Measurements from ENCODE around the gene VASH1. TPM values are rescaled to one million over a fixed set of nuclear protein-coding genes. Genes with fewer than 3 reads are reported as not detected.
A peak's percentile ranks its signal among the peaks of the same experiment; 100 is the strongest.

The VASH1 gene
- total and polyA plus RNA-seq, 2 experiments from 2014 or later, result 0.78 to 2.8 TPM

DNA sequence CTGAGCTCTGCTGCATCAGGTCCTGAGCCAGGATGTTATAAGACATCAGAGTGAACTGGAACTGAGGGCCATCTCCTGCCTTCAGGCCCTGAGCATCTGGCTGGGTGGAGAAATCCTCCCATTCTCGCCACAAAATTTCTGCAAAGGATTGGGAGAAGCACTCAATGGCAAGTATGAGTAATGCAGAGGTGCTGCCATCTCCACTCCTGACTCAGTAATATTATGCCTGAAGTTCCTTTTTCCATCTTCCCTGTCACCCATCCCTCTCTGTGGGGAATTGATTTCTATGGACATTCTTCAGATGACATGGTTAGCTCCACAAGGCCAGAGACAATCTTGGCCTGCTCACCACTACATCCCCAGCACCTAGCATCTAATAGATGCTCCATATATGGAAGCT is 46.7 kb downstream of the VASH1 start (continued):
- no peak for TF ChIP-seq REST (IDR thresholded peaks at IDR 0.05; ENCODE audit: unreplicated experiment)
- no peak for TF ChIP-seq POLR2AphosphoS5 (IDR thresholded peaks at IDR 0.05; ENCODE audit: low read depth)
- TF ChIP-seq STAT1 (IDR thresholded peaks at IDR 0.05; ENCODE audit: unreplicated experiment), result no peak

- DNase-seq (ENCODE audit: low spot score) (no peak), ATAC-seq (no peak)
- no peak overlapping the region for H3K4me3 ChIP-seq
- H3K4me2 ChIP-seq, result no peak overlapping the region
- peaks cover 43% of the 10 kb centered on the region for H3K36me3 Mint-ChIP-seq (ENCODE audit: low read depth)
- H3K4me1 Mint-ChIP-seq, result peaks cover 16% of the 10 kb centered on the region
- TF ChIP-seq CREB1 (CRISPR knock-in tag; IDR thresholded peaks at IDR 0.05; ENCODE audit: low read depth), result no peak
- TF ChIP-seq, protein P1, sequence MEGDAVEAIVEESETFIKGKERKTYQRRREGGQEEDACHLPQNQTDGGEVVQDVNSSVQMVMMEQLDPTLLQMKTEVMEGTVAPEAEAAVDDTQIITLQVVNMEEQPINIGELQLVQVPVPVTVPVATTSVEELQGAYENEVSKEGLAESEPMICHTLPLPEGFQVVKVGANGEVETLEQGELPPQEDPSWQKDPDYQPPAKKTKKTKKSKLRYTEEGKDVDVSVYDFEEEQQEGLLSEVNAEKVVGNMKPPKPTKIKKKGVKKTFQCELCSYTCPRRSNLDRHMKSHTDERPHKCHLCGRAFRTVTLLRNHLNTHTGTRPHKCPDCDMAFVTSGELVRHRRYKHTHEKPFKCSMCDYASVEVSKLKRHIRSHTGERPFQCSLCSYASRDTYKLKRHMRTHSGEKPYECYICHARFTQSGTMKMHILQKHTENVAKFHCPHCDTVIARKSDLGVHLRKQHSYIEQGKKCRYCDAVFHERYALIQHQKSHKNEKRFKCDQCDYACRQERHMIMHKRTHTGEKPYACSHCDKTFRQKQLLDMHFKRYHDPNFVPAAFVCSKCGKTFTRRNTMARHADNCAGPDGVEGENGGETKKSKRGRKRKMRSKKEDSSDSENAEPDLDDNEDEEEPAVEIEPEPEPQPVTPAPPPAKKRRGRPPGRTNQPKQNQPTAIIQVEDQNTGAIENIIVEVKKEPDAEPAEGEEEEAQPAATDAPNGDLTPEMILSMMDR (conservative IDR thresholded peaks at IDR 0.05; ENCODE audit: low read depth in 2 of 2), result no peak
- H2AFZ ChIP-seq, result no peak overlapping the region
- H3K9me2 ChIP-seq (ENCODE audit: insufficient read depth), result no peaks in the 10 kb centered on the region
- H3K27ac Mint-ChIP-seq, result no peak overlapping the region
- no peak overlapping the region for H3K27ac ChIP-seq (ENCODE audit: low read depth)
- no peaks in the 10 kb centered on the region for H3K27me3 Mint-ChIP-seq (ENCODE audit: insufficient read depth, low read depth, poor library complexity)
- H3K27me3 ChIP-seq (ENCODE audit: insufficient read depth), result no peaks in the 10 kb centered on the region
- no peak overlapping the region for H3K4me3 Mint-ChIP-seq
- H3F3A ChIP-seq (replicated peaks; ENCODE audit: low read depth), result no peaks in the 10 kb centered on the region
- H3K79me2 ChIP-seq (replicated peaks; ENCODE audit: insufficient read depth), result peaks cover 23% of the 10 kb centered on the region
- no peaks in the 10 kb centered on the region; the same call in 2 of the 3 replicates for H3K9me3 Mint-ChIP-seq
- peaks cover 10% of the 10 kb centered on the region for H3K4me1 ChIP-seq (ENCODE audit: insufficient read depth)
- H4K20me1 ChIP-seq (replicated peaks; ENCODE audit: insufficient read depth), result peaks cover 3% of the 10 kb centered on the region; the same call in 1 of the 2 replicates
- peaks cover 13% of the 10 kb centered on the region for H3K36me3 ChIP-seq (ENCODE audit: insufficient read depth)
These were observed 47.7 kb downstream of the VASH1 start for GRCh38 chr14:76808990-76809389.

- peaks cover 10% of the 10 kb centered on the region for H3K4me1 ChIP-seq (ENCODE audit: insufficient read depth)
- H3K79me2 ChIP-seq (replicated peaks; ENCODE audit: insufficient read depth), result peaks cover 20% of the 10 kb centered on the region
- DNase-seq (ENCODE audit: low spot score) (no peak), ATAC-seq (no peak)
- no peak overlapping the region for H3K4me3 ChIP-seq
- Mint-ChIP-seq H3K9me3 (no peaks in the 10 kb centered on the region; the same call in 2 of the 3 replicates), H3K4me1 (peaks cover 16% of the 10 kb centered on the region), H3K4me3 (peak overlapping the region; percentile 90; the same call in 2 of the 3 replicates), H3K36me3 (ENCODE audit: low read depth) (peaks cover 30% of the 10 kb centered on the region), H3K27ac (no peak overlapping the region), H3K27me3 (ENCODE audit: insufficient read depth, low read depth, poor library complexity) (no peaks in the 10 kb centered on the region)
- H4K20me1 ChIP-seq (replicated peaks; ENCODE audit: insufficient read depth), result no peaks in the 10 kb centered on the region; the same call in 1 of the 2 replicates
- no peak overlapping the region for H3K27ac ChIP-seq (ENCODE audit: low read depth)
- no peaks in the 10 kb centered on the region for H3K9me2 ChIP-seq (ENCODE audit: insufficient read depth)
- no peak overlapping the region for H3K4me2 ChIP-seq
- H3F3A ChIP-seq (replicated peaks; ENCODE audit: low read depth), result no peaks in the 10 kb centered on the region
- H3K27me3 ChIP-seq (ENCODE audit: insufficient read depth), result no peaks in the 10 kb centered on the region
- no peak overlapping the region for H2AFZ ChIP-seq
- H3K36me3 ChIP-seq (ENCODE audit: insufficient read depth), result peaks cover 12% of the 10 kb centered on the region
- TF ChIP-seq EZH2 (IDR thresholded peaks at IDR 0.05; ENCODE audit: low read depth, unreplicated experiment), result no peak
- no peak for TF ChIP-seq ZNF331 (CRISPR knock-in tag; IDR thresholded peaks at IDR 0.05; ENCODE audit: low read depth)
- TF ChIP-seq, protein P2, sequence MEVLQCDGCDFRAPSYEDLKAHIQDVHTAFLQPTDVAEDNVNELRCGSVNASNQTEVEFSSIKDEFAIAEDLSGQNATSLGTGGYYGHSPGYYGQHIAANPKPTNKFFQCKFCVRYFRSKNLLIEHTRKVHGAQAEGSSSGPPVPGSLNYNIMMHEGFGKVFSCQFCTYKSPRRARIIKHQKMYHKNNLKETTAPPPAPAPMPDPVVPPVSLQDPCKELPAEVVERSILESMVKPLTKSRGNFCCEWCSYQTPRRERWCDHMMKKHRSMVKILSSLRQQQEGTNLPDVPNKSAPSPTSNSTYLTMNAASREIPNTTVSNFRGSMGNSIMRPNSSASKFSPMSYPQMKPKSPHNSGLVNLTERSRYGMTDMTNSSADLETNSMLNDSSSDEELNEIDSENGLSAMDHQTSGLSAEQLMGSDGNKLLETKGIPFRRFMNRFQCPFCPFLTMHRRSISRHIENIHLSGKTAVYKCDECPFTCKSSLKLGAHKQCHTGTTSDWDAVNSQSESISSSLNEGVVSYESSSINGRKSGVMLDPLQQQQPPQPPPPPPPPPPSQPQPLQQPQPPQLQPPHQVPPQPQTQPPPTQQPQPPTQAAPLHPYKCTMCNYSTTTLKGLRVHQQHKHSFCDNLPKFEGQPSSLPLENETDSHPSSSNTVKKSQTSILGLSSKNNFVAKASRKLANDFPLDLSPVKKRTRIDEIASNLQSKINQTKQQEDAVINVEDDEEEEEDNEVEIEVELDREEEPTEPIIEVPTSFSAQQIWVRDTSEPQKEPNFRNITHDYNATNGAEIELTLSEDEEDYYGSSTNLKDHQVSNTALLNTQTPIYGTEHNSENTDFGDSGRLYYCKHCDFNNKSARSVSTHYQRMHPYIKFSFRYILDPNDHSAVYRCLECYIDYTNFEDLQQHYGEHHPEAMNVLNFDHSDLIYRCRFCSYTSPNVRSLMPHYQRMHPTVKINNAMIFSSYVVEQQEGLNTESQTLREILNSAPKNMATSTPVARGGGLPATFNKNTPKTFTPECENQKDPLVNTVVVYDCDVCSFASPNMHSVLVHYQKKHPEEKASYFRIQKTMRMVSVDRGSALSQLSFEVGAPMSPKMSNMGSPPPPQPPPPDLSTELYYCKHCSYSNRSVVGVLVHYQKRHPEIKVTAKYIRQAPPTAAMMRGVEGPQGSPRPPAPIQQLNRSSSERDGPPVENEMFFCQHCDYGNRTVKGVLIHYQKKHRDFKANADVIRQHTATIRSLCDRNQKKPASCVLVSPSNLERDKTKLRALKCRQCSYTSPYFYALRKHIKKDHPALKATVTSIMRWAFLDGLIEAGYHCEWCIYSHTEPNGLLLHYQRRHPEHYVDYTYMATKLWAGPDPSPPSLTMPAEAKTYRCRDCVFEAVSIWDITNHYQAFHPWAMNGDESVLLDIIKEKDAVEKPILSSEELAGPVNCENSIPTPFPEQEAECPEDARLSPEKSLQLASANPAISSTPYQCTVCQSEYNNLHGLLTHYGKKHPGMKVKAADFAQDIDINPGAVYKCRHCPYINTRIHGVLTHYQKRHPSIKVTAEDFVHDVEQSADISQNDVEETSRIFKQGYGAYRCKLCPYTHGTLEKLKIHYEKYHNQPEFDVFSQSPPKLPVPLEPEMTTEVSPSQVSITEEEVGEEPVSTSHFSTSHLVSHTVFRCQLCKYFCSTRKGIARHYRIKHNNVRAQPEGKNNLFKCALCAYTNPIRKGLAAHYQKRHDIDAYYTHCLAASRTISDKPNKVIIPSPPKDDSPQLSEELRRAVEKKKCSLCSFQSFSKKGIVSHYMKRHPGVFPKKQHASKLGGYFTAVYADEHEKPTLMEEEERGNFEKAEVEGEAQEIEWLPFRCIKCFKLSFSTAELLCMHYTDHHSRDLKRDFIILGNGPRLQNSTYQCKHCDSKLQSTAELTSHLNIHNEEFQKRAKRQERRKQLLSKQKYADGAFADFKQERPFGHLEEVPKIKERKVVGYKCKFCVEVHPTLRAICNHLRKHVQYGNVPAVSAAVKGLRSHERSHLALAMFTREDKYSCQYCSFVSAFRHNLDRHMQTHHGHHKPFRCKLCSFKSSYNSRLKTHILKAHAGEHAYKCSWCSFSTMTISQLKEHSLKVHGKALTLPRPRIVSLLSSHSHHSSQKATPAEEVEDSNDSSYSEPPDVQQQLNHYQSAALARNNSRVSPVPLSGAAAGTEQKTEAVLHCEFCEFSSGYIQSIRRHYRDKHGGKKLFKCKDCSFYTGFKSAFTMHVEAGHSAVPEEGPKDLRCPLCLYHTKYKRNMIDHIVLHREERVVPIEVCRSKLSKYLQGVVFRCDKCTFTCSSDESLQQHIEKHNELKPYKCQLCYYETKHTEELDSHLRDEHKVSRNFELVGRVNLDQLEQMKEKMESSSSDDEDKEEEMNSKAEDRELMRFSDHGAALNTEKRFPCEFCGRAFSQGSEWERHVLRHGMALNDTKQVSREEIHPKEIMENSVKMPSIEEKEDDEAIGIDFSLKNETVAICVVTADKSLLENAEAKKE (CRISPR knock-in tag; IDR thresholded peaks at IDR 0.05), result no peak
- no peak for TF ChIP-seq JUNB (IDR thresholded peaks at IDR 0.05; ENCODE audit: unreplicated experiment)
- no peak for TF ChIP-seq STAT1 (IDR thresholded peaks at IDR 0.05; ENCODE audit: unreplicated experiment)
These were observed 49.3 kb downstream of the VASH1 start for GRCh38 chr14:76810525-76810924.
